ENCODE results near the gene BCL11A.
A peak's percentile ranks its signal among the peaks of the same experiment; 100 is the strongest.

BCL11A gene

DNA sequence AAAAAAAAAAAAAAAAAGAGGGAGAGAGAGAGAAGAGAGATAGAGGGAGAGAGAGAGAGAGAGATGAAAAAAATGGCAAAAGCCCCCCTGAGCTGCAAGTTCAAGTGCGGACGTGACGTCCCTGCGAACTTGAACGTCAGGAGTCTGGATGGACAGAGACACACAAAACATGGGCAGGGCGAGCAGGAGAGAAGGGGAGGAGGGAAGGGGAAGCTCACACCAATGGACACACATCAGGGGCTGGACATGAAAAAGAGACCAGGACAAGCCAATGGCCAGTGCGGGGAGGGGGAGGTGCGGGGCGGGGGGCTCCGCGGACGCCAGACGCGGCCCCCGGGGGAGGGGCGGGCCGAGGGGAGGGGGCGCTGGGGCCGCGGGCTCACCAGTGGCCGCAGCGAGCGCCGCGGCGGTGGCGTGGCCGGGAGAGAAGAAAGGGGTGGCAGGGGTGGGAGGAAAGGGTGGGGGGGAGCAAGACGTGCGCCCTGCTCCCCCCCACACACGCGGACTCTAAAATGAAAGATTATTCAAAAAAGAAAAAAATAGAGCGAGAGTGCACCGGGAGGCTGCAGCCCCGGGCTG is at the start of gene BCL11A:
BCL11A (minus strand) TSS at position 160 of the 579 bp plus-strand sequence. CDS start 384 bp downstream, outside the sequence.
- peak within 1 kb of the TSS; percentile 96 for H3K27ac ChIP-seq
- TF ChIP-seq, protein P1, sequence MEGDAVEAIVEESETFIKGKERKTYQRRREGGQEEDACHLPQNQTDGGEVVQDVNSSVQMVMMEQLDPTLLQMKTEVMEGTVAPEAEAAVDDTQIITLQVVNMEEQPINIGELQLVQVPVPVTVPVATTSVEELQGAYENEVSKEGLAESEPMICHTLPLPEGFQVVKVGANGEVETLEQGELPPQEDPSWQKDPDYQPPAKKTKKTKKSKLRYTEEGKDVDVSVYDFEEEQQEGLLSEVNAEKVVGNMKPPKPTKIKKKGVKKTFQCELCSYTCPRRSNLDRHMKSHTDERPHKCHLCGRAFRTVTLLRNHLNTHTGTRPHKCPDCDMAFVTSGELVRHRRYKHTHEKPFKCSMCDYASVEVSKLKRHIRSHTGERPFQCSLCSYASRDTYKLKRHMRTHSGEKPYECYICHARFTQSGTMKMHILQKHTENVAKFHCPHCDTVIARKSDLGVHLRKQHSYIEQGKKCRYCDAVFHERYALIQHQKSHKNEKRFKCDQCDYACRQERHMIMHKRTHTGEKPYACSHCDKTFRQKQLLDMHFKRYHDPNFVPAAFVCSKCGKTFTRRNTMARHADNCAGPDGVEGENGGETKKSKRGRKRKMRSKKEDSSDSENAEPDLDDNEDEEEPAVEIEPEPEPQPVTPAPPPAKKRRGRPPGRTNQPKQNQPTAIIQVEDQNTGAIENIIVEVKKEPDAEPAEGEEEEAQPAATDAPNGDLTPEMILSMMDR (conservative IDR thresholded peaks at IDR 0.05), result no peak

DNA sequence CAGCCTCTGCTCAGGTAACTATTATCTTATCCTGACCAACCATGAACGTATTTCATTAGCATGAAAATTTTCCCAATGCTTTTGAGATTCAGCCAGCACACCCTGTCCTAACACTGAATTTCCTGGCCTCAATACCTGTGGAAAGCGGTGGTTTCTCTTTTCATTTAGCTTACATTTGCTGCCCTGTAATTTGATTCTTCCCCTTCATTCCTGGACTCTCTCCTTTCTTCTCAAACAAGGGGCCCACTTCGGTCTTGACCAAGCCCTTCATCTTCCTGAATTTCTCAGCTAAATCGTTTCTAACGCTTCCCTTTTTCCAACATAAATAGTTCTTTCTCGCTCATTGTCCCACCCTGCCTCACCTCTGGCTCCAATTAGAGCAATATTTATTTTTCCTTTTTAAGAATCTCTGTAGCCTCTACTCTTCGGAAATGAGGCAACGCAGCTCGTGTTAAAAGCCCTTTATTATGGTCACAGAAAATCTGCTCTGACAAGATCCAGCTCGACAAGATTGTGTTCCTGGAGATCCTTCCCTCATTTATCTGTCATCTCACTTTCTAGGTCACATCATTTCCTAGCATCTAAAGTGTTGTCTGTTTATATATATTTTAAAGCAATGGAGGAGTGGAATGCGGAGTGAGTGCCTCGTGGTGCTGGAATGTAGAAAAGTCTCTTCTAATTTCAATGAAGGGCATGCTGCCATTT is 49.5 kb upstream of the BCL11A start:
- TF ChIP-seq, protein P1 (conservative IDR thresholded peaks at IDR 0.05), result no peak
- H3K27ac ChIP-seq, result no peak overlapping the region

DNA sequence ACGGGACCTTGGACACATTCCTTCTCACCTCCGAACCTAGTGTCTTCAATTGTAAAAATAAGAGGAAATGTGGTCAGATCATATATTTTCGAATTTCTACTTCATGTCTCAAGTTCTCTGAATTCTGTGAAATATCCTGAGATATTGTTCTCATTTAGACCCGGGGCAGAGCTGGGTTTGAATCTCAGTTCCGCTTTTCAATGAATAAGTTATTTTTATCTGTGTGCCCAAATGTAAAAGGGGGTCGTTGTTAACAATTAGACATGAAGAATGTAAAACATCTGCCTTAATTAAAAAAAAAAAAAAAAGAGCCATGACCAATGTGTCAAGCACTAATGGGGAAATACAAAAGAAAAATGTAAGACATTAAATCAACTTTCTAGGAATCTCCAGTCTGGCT is 48.9 kb upstream of the BCL11A start:
- no peak overlapping the region for H3K27ac ChIP-seq
- TF ChIP-seq, protein P1 (conservative IDR thresholded peaks at IDR 0.05), result no peak

- TF ChIP-seq, protein P1 (conservative IDR thresholded peaks at IDR 0.05), result no peak
These were observed 44.8 kb upstream of the BCL11A start for GRCh38 chr2:60598271-60598670.

DNA sequence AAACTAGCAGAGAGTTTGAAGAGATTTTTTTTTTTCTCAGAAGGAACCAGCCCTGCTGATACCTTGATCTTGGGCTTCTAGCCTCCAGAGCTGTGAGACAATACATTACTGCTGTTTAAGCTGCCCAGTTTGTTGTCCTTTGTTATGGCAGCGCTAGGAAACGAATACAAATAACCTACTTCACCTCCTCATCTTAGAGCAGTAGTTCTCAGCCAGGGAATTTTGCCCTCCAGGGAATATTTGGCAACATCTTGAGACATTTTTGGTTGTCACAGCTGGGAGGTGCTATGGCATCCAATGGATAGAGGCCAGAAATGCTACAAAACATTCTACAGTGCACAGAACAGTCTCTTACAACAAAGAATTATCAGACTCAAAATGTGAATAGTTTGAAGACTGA is 43.9 kb upstream of the BCL11A start:
- TF ChIP-seq, protein P1 (conservative IDR thresholded peaks at IDR 0.05), result no peak
- no peak overlapping the region for H3K27ac ChIP-seq

More at GRCh38 chr2:60598271-60598670, 44.8 kb upstream of the BCL11A start:
- no peak overlapping the region for H3K27ac ChIP-seq

DNA sequence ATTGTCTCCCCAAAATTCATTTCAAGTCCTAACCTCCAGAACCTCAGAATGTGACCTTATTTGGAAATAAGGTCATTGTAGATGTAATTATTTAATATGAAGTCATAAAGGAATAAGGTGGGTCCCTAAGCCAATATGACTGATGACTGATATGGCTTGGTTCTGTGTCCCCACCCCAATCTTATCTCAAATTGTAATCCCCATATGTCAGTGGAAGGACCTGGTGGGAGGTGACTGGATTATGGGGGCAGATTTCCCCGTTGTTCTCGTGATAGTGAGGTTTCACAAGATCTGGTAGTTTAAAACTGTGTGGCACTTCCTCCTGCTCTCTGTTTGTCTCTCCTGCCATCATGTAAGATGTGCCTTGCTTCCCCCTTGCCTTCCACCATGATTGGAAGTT is 43.0 kb upstream of the BCL11A start:
- TF ChIP-seq, protein P1 (conservative IDR thresholded peaks at IDR 0.05), result no peak
- no peak overlapping the region for H3K27ac ChIP-seq

- no peak overlapping the region for H3K27ac ChIP-seq
- TF ChIP-seq, protein P1 (conservative IDR thresholded peaks at IDR 0.05), result no peak
These were observed 42.5 kb upstream of the BCL11A start for GRCh38 chr2:60595953-60596352.
